IMR-90 (cell line): ENCODE measurements around the gene OR2T29. TPM values are rescaled to one million over a fixed set of nuclear protein-coding genes. Genes with fewer than 3 reads are reported as not detected.
"Not testable (repeated sequence)": the region's sequence is repeated elsewhere in the genome, so short reads cannot be mapped to it uniquely, and the experiment has no call there.

Experiments
- ATAC-seq: fragments of 200-7000 bp; cut with Tn5 transposase; 2 replicates; pipeline ENCODE4 v1.9.1; 2020; ENCODE audit warnings: low read depth, mild to moderate bottlenecking, moderate library complexity
- BruUV-seq: library from RNA; stranded (reverse); fragments of 400-500 nt; replicated peaks from 2 replicates; lab custom pipeline; 2021; lab: Mats Ljungman, UMichigan
- CTCF ChIA-PET: fragments of 300-600 bp; formaldehyde crosslinking; extraction: SDS; loops from one replicate; lab custom pipeline; 2021; ENCODE audit warnings: antibody characterized with exemption; lab: Yijun Ruan, JAX
- POLR2A ChIA-PET: fragments of 300-600 bp; sonication (Branson Sonifier 250); formaldehyde crosslinking; loops from one replicate; lab custom pipeline; 2022; ENCODE audit warnings: antibody characterized with exemption; ENCODE audit not compliant: unreplicated experiment; lab: Charles Lee
- DNase-seq: peaks from one replicate; pipeline ENCODE4 v3.0.0; 2013
- H2AFZ ChIP-seq: replicated peaks from 2 replicates; pipeline ENCODE3; 2013; ENCODE audit warnings: low read length, mild to moderate bottlenecking; ENCODE audit not compliant: poor library complexity
- H2AK5ac ChIP-seq: 2 replicates; pipeline ENCODE4 v1.6.1; 2013; ENCODE audit warnings: low read depth, low read length, inconsistent platforms
- H2AK9ac ChIP-seq: replicated peaks from 2 replicates; pipeline ENCODE3; 2013; ENCODE audit warnings: mild to moderate bottlenecking, low read depth, low read length, moderate library complexity; ENCODE audit not compliant: poor library complexity
- H2BK120ac ChIP-seq: 2 replicates; pipeline ENCODE4 v1.6.1; 2013; ENCODE audit warnings: low read depth, low read length, inconsistent platforms
- H2BK15ac ChIP-seq: 3 replicates; pipeline ENCODE4 v1.6.1; 2013; ENCODE audit warnings: low read depth, low read length, inconsistent platforms
- H2BK20ac ChIP-seq: 2 replicates; pipeline ENCODE4 v1.6.1; 2013; ENCODE audit warnings: low read depth, mild to moderate bottlenecking, inconsistent platforms, low read length, moderate library complexity
- H2BK5ac ChIP-seq: 2 replicates; pipeline ENCODE4 v1.6.1; 2013; ENCODE audit warnings: mild to moderate bottlenecking, low read depth, low read length, inconsistent platforms; ENCODE audit not compliant: poor library complexity, severe bottlenecking
- H3K14ac ChIP-seq: replicated peaks from 2 replicates; pipeline ENCODE4 v1.6.1; 2013; ENCODE audit warnings: low read depth, low read length, inconsistent platforms
- H3K18ac ChIP-seq: 2 replicates; pipeline ENCODE4 v1.6.1; 2013; ENCODE audit warnings: low read depth, low read length, control low read depth
- H3K23ac ChIP-seq: 2 replicates; pipeline ENCODE4 v1.6.1; 2013; ENCODE audit warnings: low read depth, low read length, inconsistent platforms
- H3K27ac ChIP-seq: 2 replicates; pipeline ENCODE4 v1.5.1; 2013; ENCODE audit warnings: mild to moderate bottlenecking, control low read depth, low read length; ENCODE audit not compliant: insufficient read depth
- H3K27me3 ChIP-seq: 2 replicates; pipeline ENCODE4 v1.6.1; 2013; ENCODE audit warnings: low read length; ENCODE audit not compliant: control insufficient read depth, insufficient read depth
- H3K36me3 ChIP-seq: 2 replicates; pipeline ENCODE4 v1.6.1; 2013; ENCODE audit warnings: low read length, mixed read lengths; ENCODE audit not compliant: control insufficient read depth, insufficient read depth
- H3K4ac ChIP-seq: 2 replicates; pipeline ENCODE4 v1.6.1; 2013; ENCODE audit warnings: low read depth, low read length, inconsistent platforms
- H3K4me1 ChIP-seq: 2 replicates; pipeline ENCODE4 v1.6.1; 2013; ENCODE audit warnings: low read length, mixed read lengths; ENCODE audit not compliant: control insufficient read depth, insufficient read depth
- H3K4me2 ChIP-seq: 2 replicates; pipeline ENCODE4 v1.6.1; 2013; ENCODE audit warnings: low read depth, mild to moderate bottlenecking, control low read depth, low read length, moderate library complexity
- H3K4me3 ChIP-seq: 2 replicates; pipeline ENCODE4 v1.5.1; 2013; ENCODE audit warnings: low read depth, mild to moderate bottlenecking, control low read depth, low read length, moderate library complexity; ENCODE audit not compliant: insufficient read depth
- H3K56ac ChIP-seq: 2 replicates; pipeline ENCODE4 v1.6.1; 2013; ENCODE audit warnings: low read length, inconsistent platforms; ENCODE audit not compliant: insufficient read depth; ENCODE audit errors: extremely low read depth
- H3K79me1 ChIP-seq, 2 experiments: 2 replicates each; pipeline ENCODE4 v1.6.1; 2013; ENCODE audit warnings: low read length in 2 of 2, inconsistent platforms in 1 of 2, low read depth in 1 of 2
- H3K9ac ChIP-seq: 2 replicates; pipeline ENCODE4 v1.6.1; 2013; ENCODE audit warnings: low read depth, low read length, control low read depth
- H3K9me1 ChIP-seq: 2 replicates; pipeline ENCODE4 v1.6.1; 2013; ENCODE audit warnings: low read length, inconsistent platforms; ENCODE audit not compliant: insufficient read depth
- H3K9me3 ChIP-seq: 2 replicates; pipeline ENCODE4 v1.6.1; 2013; ENCODE audit warnings: low read length; ENCODE audit not compliant: control insufficient read depth, insufficient read depth
- H4K20me1 ChIP-seq: 2 replicates; pipeline ENCODE4 v1.6.1; 2013; ENCODE audit warnings: low read length, inconsistent platforms; ENCODE audit not compliant: insufficient read depth
- H4K5ac ChIP-seq: 2 replicates; pipeline ENCODE4 v1.6.1; 2013; ENCODE audit warnings: mild to moderate bottlenecking, low read depth, low read length, control low read depth
- H4K8ac ChIP-seq, 2 experiments: 2 replicates each; pipeline ENCODE4 v1.6.1; 2013; ENCODE audit warnings: low read depth in 2 of 2, low read length in 2 of 2, control low read depth in 1 of 2, inconsistent platforms in 1 of 2
- H4K91ac ChIP-seq: 2 replicates; pipeline ENCODE4 v1.6.1; 2013; ENCODE audit warnings: low read depth, low read length, inconsistent platforms; ENCODE audit not compliant: insufficient read depth
- dilution Hi-C: fragments of 300-500 bp; cut with HindIII; formaldehyde crosslinking; loops from one replicate; pipeline ENCODE4 v1.14.3; 2018; ENCODE audit warnings: low sequenced_read_pairs; ENCODE audit not compliant: unreplicated experiment
- in situ Hi-C: fragments of 300-500 bp; cut with MboI; formaldehyde crosslinking; loops from 3 replicates; pipeline ENCODE4 v1.14.3; 2019; ENCODE audit warnings: low sequenced_read_pairs, inconsistent platforms, mixed read lengths
- intact Hi-C: fragments of 100-400 bp; cut with micrococcal nuclease; formaldehyde crosslinking; loops from 2 replicates; pipeline ENCODE4 v1.10.0; 2022
- polyA plus RNA-seq, 3 experiments: library from polyadenylated mRNA; depleted of rRNA; stranded (reverse); fragments of >200 nt; gene quantifications; 2 replicates each; pipeline ENCODE4 v1.2.3, GENCODE V29; 2012; ENCODE audit warnings: low replicate concordance in 1 of 3
- total RNA-seq: library from RNA; depleted of rRNA; stranded (reverse); fragments of >200 nt; gene quantifications from 2 replicates; pipeline ENCODE4 v1.2.3, GENCODE V29; 2012

The OR2T29 gene
- total and polyA plus RNA-seq, 2 of the 4 experiments (the other 2 are of a cell fraction): not detected

- dilution Hi-C loops, H2BK15ac ChIP-seq, H3K27me3 ChIP-seq, H2AK9ac ChIP-seq, H3K56ac ChIP-seq, H3K14ac ChIP-seq, H4K5ac ChIP-seq, H3K27ac ChIP-seq, CTCF ChIA-PET, intact Hi-C loops, POLR2A ChIA-PET, H3K9me1 ChIP-seq, H3K79me1 ChIP-seq, H4K91ac ChIP-seq, DNase-seq, H2AK5ac ChIP-seq, H2BK20ac ChIP-seq, H3K4me1 ChIP-seq, in situ Hi-C loops, H3K36me3 ChIP-seq, H3K4ac ChIP-seq, H3K18ac ChIP-seq, H3K4me2 ChIP-seq, H3K23ac ChIP-seq, H3K4me3 ChIP-seq, H3K9ac ChIP-seq, H4K8ac ChIP-seq, H2BK120ac ChIP-seq, H2BK5ac ChIP-seq, BruUV-seq, H3K9me3 ChIP-seq, H4K20me1 ChIP-seq, ATAC-seq, H2AFZ ChIP-seq: not testable (repeated sequence)
These were observed 25.1 kb downstream of the OR2T29 start for GRCh38 chr1:248537449-248537848.
